Frontal cortex (tissue), 4 donors: ENCODE measurements around the gene CNNM2. TPM values are rescaled to one million over a fixed set of nuclear protein-coding genes. Genes with fewer than 3 reads are reported as not detected.
A peak's percentile ranks its signal among the peaks of the same experiment; 100 is the strongest.

ENCODE experiments used
- DNase-seq, 2 donors: peaks; one replicate each; pipeline ENCODE4 v3.0.0; 2012; ENCODE audit warnings: low spot score in 2 of 2
- FAIRE-seq: peaks from 2 replicates; lab custom pipeline; 2012; peaks lifted over from hg19 to GRCh38; lab: Jason Lieb, UNC
- total RNA-seq: library from RNA; depleted of rRNA; stranded (reverse); fragments of >200 nt; gene quantifications from one replicate; pipeline ENCODE4 v1.2.3, GENCODE V29; 2014
- donor health status: control.
- donor health status: control.
- donor health status: control.

CNNM2 gene
- total RNA-seq, 1 donor from 2014 or later = 5.7 TPM

- no peak for DNase-seq
- FAIRE-seq = no peak
Observed at GRCh38 chr10:103007017-103007416, 88.9 kb downstream of the CNNM2 start.

DNA sequence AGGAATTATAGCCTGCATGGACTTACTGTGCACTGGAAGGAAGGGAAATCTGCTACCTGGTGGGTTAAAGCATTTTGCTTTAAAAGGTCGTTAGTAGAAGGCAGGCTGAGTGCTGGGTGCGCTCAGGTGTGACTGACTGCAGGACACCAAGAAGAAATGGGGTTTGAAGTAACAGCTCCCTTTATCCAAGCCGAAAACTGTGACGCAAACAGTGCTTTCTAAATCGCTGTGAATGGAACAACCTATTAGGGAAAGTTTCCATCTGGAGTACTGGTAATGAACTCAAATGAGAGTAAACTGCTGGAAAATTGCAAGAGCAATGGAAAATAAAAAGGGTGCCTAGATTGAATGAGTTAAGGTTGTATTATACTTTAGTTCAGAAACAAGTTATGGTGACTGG is 95.3 kb downstream of the CNNM2 start:
- DNase-seq (no peak), FAIRE-seq (no peak)

DNA sequence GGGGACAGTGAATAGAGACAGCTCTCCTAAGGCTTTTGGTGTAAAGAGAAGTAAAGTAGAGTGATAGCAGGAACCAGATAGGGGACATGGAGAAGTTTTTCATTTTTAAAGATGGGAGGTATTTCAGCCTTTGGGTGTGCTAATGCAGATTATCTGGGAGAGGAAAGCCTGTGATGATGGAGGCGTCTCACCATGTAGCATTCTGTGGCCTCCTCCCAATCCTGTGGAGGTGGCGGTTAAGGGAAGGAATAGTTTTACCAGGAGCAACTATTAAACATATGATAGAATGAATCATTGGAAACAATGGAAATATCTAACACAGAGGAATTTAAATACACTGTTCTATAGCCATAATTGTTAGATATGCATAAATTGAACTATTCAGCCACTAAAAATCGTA is 101.3 kb downstream of the CNNM2 start:
- FAIRE-seq (no peak), DNase-seq (no peak)

- DNase-seq (no peak), FAIRE-seq (no peak)
Observed at GRCh38 chr10:103021150-103021899, 103.2 kb downstream of the CNNM2 start.

DNA sequence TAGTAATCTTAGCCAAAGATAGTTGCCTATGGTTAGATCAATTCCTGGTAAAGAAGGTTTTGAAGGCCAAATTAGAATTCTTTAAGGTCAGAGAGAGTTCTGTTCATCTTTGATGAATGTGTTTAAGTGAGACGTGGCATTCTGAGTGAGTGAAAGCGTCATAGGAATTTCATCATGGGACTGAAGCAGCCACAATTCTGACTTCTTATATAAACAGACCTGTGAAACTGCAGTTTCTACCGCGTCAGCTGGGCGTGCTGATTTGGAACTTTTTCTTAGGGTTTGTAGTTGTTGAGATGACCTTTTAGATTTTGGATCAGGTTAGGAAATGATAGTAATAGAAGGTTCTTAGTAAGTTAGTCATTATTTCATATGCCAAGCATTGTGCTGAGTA is 103.8 kb downstream of the CNNM2 start:
- DNase-seq (no peak), FAIRE-seq (no peak)

DNA sequence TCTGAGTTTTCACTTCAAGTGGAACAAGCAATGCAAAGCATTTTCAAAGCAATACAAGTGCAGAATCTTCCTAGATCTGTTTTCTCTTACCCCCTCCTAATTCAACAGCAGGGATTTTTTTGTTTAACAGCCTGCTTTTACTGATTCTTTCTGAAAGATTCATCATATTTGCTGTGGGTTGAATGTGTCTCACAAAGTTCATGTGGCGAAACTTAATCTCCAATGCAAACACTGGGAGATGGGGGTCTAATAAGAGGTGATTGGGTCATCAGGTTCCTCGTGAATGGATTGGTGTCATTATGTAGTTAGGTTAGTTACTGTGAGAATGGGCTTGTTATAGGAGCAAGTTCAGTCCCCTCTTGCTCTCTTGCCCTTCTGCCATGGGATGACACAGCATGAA is 107.6 kb downstream of the CNNM2 start:
- DNase-seq = no peak
- no peak for FAIRE-seq

GRCh38 chr10:103038570-103038969 is 120.5 kb downstream of the CNNM2 start:
- no peak for FAIRE-seq

GRCh38 chr10:103040418-103040817 is 122.3 kb downstream of the CNNM2 start:
- no peak for FAIRE-seq
- no peak for DNase-seq

More at GRCh38 chr10:103038570-103038969, 120.5 kb downstream of the CNNM2 start:
- DNase-seq = no peak

- no peak for FAIRE-seq
- DNase-seq = no peak
Observed at GRCh38 chr10:103041391-103041790, 123.3 kb downstream of the CNNM2 start.

GRCh38 chr10:103042129-103042528 is 124.0 kb downstream of the CNNM2 start:
- FAIRE-seq = no peak
- no peak for DNase-seq

DNA sequence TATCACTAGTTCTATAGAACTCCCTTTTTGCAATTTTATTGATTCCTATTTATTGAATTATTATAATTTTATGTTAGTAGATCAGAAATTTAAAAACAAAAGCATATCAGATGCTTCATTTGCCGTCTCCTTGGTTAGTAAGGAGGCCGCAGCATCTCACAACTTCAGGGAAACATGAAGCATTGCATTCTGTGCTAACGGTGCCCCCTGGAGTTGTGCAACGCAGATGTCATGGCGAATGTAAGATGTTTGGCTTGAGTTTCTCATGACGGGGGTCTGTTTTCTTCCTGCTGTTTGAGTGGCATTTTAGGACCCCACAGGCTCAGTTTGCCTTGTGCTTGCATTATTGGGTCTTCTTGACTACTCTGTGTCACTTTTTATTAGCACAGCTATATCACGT is 124.8 kb downstream of the CNNM2 start:
- FAIRE-seq (no peak), DNase-seq (no peak)

GRCh38 chr10:103044942-103045489 is 126.9 kb downstream of the CNNM2 start:
- DNase-seq = no peak
- FAIRE-seq = no peak

- FAIRE-seq (no peak), DNase-seq (no peak)
Observed at GRCh38 chr10:103045961-103046360, 127.9 kb downstream of the CNNM2 start.

DNA sequence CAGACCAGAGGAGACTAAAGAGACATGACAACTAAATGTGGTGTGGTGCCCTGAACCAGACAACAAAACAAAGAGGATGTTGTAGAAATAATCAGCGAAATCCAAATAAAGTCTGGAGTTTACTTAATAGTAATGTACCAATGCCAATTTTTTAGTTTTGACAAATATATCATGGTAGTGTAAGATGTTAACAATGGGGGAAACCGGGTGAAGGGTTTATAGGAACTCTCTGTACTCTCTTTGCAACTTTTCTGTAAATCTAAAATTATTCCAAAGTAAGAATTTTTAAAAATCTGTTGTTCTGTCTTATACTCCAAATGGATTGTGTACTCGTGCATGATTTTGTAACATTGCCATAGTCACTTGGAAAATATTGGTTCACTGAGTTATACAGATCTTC is 129.3 kb downstream of the CNNM2 start:
- no peak for DNase-seq
- no peak for FAIRE-seq

DNA sequence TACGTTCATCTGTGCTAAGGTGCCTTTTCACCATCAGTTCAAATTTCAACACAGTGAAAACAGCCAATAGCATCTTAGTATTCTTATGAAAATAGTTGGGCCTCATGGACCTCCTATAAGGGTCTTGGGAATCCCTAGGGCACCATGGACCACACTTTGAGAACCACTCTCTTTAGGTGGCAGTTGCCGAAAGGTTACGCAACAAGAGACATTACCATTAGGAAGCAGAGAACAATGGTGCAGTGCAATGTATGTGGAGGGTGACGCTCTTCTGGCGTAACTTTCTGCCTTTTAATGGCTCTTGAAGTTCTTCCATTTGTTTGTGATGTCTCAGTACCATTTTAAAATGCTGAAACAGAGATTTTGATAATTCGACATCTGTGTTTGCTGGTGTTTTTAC is 131.1 kb downstream of the CNNM2 start:
- no peak for FAIRE-seq
- no peak for DNase-seq

- no peak for FAIRE-seq
- DNase-seq = peak in 1 of 2 donors; percentile 35
Observed at GRCh38 chr10:103053659-103054581, 135.8 kb downstream of the CNNM2 start.

- FAIRE-seq = no peak
- DNase-seq = no peak
Observed at GRCh38 chr10:103054621-103055020, 136.5 kb downstream of the CNNM2 start.

DNA sequence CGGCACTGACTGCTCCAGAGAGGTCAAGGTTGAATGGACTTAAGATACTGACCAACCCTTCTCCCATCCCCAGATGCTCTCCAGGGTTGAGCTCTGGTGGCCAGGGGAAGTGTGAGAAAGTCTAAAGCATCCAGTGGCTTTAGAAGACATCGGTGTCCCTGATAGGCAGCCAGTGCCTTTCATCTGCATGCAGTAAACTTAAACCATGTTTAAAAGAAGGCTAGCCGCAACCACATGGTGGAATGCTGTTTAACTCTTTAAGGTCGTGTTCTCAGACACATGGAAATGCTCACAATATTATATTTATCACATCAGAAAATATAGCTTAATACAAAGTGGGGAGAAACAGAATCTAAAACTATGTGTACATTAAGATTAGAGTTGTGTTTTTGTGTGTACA is 137.0 kb downstream of the CNNM2 start:
- DNase-seq (no peak), FAIRE-seq (no peak)

GRCh38 chr10:103058034-103058433 is 139.9 kb downstream of the CNNM2 start:
- no peak for FAIRE-seq
- no peak for DNase-seq

DNA sequence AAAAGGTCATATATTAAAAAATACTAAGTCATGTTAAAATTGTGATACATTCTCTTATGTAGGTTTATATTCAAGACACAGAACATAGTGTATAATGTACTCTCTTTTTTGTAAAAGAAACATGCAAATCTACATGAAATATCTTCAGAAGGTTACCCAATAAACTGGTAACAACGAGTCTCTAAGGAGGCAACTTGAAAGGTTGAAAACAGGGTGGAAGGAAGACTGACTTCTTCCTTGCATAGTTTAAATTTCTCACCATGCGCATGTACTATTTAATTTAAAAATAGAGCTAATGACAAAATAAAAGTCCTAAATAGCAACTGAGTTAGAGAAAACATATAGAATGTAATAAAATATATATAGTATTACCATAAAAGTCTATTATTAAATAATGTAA is 142.5 kb downstream of the CNNM2 start:
- FAIRE-seq (no peak), DNase-seq (no peak)
